Parathyroid adenoma (tissue), 2 donors: ENCODE results near the gene PARP3.

ENCODE experiments used
- H2AFZ ChIP-seq: fragments of 300-600 bp; sonication (generic); one replicate; pipeline ENCODE4 v1.7.0; 2017; ENCODE audit warnings: antibody characterized with exemption, mild to moderate bottlenecking
- H3K27ac ChIP-seq: fragments of 300-600 bp; sonication (generic); one replicate; pipeline ENCODE4 v1.7.0; 2017
- H3K27me3 ChIP-seq: fragments of 300-600 bp; sonication (generic); one replicate; pipeline ENCODE4 v1.7.0; 2017; ENCODE audit warnings: low read length; ENCODE audit not compliant: control insufficient read depth, insufficient read depth
- H3K36me3 ChIP-seq: fragments of 300-600 bp; sonication (generic); one replicate; pipeline ENCODE4 v1.7.0; 2017; ENCODE audit warnings: low read length; ENCODE audit not compliant: control insufficient read depth, insufficient read depth
- H3K4me1 ChIP-seq: fragments of 300-600 bp; sonication (generic); one replicate; pipeline ENCODE4 v1.7.0; 2017; ENCODE audit warnings: control low read depth
- H3K4me2 ChIP-seq: fragments of 300-600 bp; sonication (generic); one replicate; pipeline ENCODE4 v1.7.0; 2017; ENCODE audit warnings: low read length
- H3K4me3 ChIP-seq: fragments of 300-600 bp; sonication (generic); one replicate; pipeline ENCODE4 v1.7.0; 2017; ENCODE audit warnings: low read depth, low read length
- H3K79me2 ChIP-seq: fragments of 300-600 bp; sonication (generic); one replicate; pipeline ENCODE4 v1.7.0; 2017; ENCODE audit warnings: control low read depth
- H3K9ac ChIP-seq: fragments of 300-600 bp; sonication (generic); one replicate; pipeline ENCODE4 v1.7.0; 2017; ENCODE audit warnings: mild to moderate bottlenecking
- H3K9me3 ChIP-seq: fragments of 300-600 bp; sonication (generic); one replicate; pipeline ENCODE4 v1.7.0; 2017; ENCODE audit warnings: low read length; ENCODE audit not compliant: control insufficient read depth
- CTCF ChIP-seq: fragments of 300-600 bp; sonication (generic); IDR thresholded peaks from one replicate; pipeline ENCODE4 v1.7.0; 2017; ENCODE audit warnings: antibody characterized with exemption, mild to moderate bottlenecking
- donor health status: primary hyperparathyroidism.

Gene PARP3

GRCh38 chr3:51955175-51955892, 13.2 kb downstream of the PARP3 start, which contains the start of gene GPR62:
GPR62 (plus strand) TSS chr3:51955381; CDS start chr3:51955653, 272 bp downstream.
- TF ChIP-seq CTCF, result no peak
- Histone ChIP-seq H3K4me2 (peak within 1 kb of the TSS; percentile 31), H3K27me3 (no peaks in the 10 kb centered on the region), H3K79me2 (no peaks in the 10 kb centered on the region), H3K4me3 (no peak within 1 kb of the TSS), H3K27ac (no peak within 1 kb of the TSS), H3K9ac (no peak within 1 kb of the TSS), H3K36me3 (no peaks in the 10 kb centered on the region), H3K9me3 (no peaks in the 10 kb centered on the region), H3K4me1 (peaks cover 15% of the 10 kb centered on the region), H2AFZ (peak within 1 kb of the TSS; percentile 86)

GRCh38 chr3:51955893-51956770, 14.0 kb downstream of the PARP3 start:
- Histone ChIP-seq H2AFZ (peak overlapping the region; percentile 86), H3K36me3 (no peaks in the 10 kb centered on the region), H3K4me2 (peak overlapping the region; percentile 31), H3K4me3 (no peak overlapping the region), H3K79me2 (no peaks in the 10 kb centered on the region), H3K9ac (no peak overlapping the region), H3K27ac (no peak overlapping the region), H3K27me3 (no peaks in the 10 kb centered on the region), H3K4me1 (peaks cover 15% of the 10 kb centered on the region), H3K9me3 (no peaks in the 10 kb centered on the region)
- peak; percentile 51 for TF ChIP-seq CTCF

GRCh38 chr3:51957520-51958205, 15.5 kb downstream of the PARP3 start:
- no peak for TF ChIP-seq CTCF
- Histone ChIP-seq H3K79me2 (no peaks in the 10 kb centered on the region), H2AFZ (no peak overlapping the region), H3K4me2 (no peak overlapping the region), H3K27me3 (no peaks in the 10 kb centered on the region), H3K27ac (no peak overlapping the region), H3K36me3 (no peaks in the 10 kb centered on the region), H3K4me3 (no peak overlapping the region), H3K9me3 (no peaks in the 10 kb centered on the region), H3K4me1 (peaks cover 15% of the 10 kb centered on the region), H3K9ac (no peak overlapping the region)

GRCh38 chr3:51958603-51959521, 16.7 kb downstream of the PARP3 start:
- H3K9me3 ChIP-seq, result no peaks in the 10 kb centered on the region
- H3K4me2 ChIP-seq, result no peak overlapping the region
- no peak overlapping the region for H3K9ac ChIP-seq
- H3K4me3 ChIP-seq, result no peak overlapping the region
- H3K27ac ChIP-seq, result no peak overlapping the region
- no peak overlapping the region for H2AFZ ChIP-seq
- TF ChIP-seq CTCF, result no peak
- no peaks in the 10 kb centered on the region for H3K36me3 ChIP-seq
- no peaks in the 10 kb centered on the region for H3K79me2 ChIP-seq
- H3K27me3 ChIP-seq, result no peaks in the 10 kb centered on the region
- peaks cover 5% of the 10 kb centered on the region for H3K4me1 ChIP-seq
